IMR-90 (cell line): ENCODE measurements around the gene ERAP2. TPM values are rescaled to one million over a fixed set of nuclear protein-coding genes. Genes with fewer than 3 reads are reported as not detected.
A peak's percentile ranks its signal among the peaks of the same experiment; 100 is the strongest.

Source experiments
- ATAC-seq: fragments of 200-7000 bp; cut with Tn5 transposase; 2 replicates; pipeline ENCODE4 v1.9.1; 2020; ENCODE audit warnings: low read depth, mild to moderate bottlenecking, moderate library complexity
- BruUV-seq: library from RNA; stranded (reverse); fragments of 400-500 nt; replicated peaks from 2 replicates; lab custom pipeline; 2021; lab: Mats Ljungman, UMichigan
- CTCF ChIA-PET: fragments of 300-600 bp; formaldehyde crosslinking; extraction: SDS; loops from one replicate; lab custom pipeline; 2021; ENCODE audit warnings: antibody characterized with exemption; lab: Yijun Ruan, JAX
- POLR2A ChIA-PET: fragments of 300-600 bp; sonication (Branson Sonifier 250); formaldehyde crosslinking; loops from one replicate; lab custom pipeline; 2022; ENCODE audit warnings: antibody characterized with exemption; ENCODE audit not compliant: unreplicated experiment; lab: Charles Lee
- DNase-seq: peaks from one replicate; pipeline ENCODE4 v3.0.0; 2013
- H2AFZ ChIP-seq: replicated peaks from 2 replicates; pipeline ENCODE3; 2013; ENCODE audit warnings: low read length, mild to moderate bottlenecking; ENCODE audit not compliant: poor library complexity
- H2AK5ac ChIP-seq: 2 replicates; pipeline ENCODE4 v1.6.1; 2013; ENCODE audit warnings: low read depth, low read length, inconsistent platforms
- H2AK9ac ChIP-seq: replicated peaks from 2 replicates; pipeline ENCODE3; 2013; ENCODE audit warnings: mild to moderate bottlenecking, low read depth, low read length, moderate library complexity; ENCODE audit not compliant: poor library complexity
- H2BK120ac ChIP-seq: 2 replicates; pipeline ENCODE4 v1.6.1; 2013; ENCODE audit warnings: low read depth, low read length, inconsistent platforms
- H2BK15ac ChIP-seq: 3 replicates; pipeline ENCODE4 v1.6.1; 2013; ENCODE audit warnings: low read depth, low read length, inconsistent platforms
- H2BK20ac ChIP-seq: 2 replicates; pipeline ENCODE4 v1.6.1; 2013; ENCODE audit warnings: low read depth, mild to moderate bottlenecking, inconsistent platforms, low read length, moderate library complexity
- H2BK5ac ChIP-seq: 2 replicates; pipeline ENCODE4 v1.6.1; 2013; ENCODE audit warnings: mild to moderate bottlenecking, low read depth, low read length, inconsistent platforms; ENCODE audit not compliant: poor library complexity, severe bottlenecking
- H3K14ac ChIP-seq: replicated peaks from 2 replicates; pipeline ENCODE4 v1.6.1; 2013; ENCODE audit warnings: low read depth, low read length, inconsistent platforms
- H3K18ac ChIP-seq: 2 replicates; pipeline ENCODE4 v1.6.1; 2013; ENCODE audit warnings: low read depth, low read length, control low read depth
- H3K23ac ChIP-seq: 2 replicates; pipeline ENCODE4 v1.6.1; 2013; ENCODE audit warnings: low read depth, low read length, inconsistent platforms
- H3K27ac ChIP-seq: 2 replicates; pipeline ENCODE4 v1.5.1; 2013; ENCODE audit warnings: mild to moderate bottlenecking, control low read depth, low read length; ENCODE audit not compliant: insufficient read depth
- H3K27me3 ChIP-seq: 2 replicates; pipeline ENCODE4 v1.6.1; 2013; ENCODE audit warnings: low read length; ENCODE audit not compliant: control insufficient read depth, insufficient read depth
- H3K36me3 ChIP-seq: 2 replicates; pipeline ENCODE4 v1.6.1; 2013; ENCODE audit warnings: low read length, mixed read lengths; ENCODE audit not compliant: control insufficient read depth, insufficient read depth
- H3K4ac ChIP-seq: 2 replicates; pipeline ENCODE4 v1.6.1; 2013; ENCODE audit warnings: low read depth, low read length, inconsistent platforms
- H3K4me1 ChIP-seq: 2 replicates; pipeline ENCODE4 v1.6.1; 2013; ENCODE audit warnings: low read length, mixed read lengths; ENCODE audit not compliant: control insufficient read depth, insufficient read depth
- H3K4me2 ChIP-seq: 2 replicates; pipeline ENCODE4 v1.6.1; 2013; ENCODE audit warnings: low read depth, mild to moderate bottlenecking, control low read depth, low read length, moderate library complexity
- H3K4me3 ChIP-seq: 2 replicates; pipeline ENCODE4 v1.5.1; 2013; ENCODE audit warnings: low read depth, mild to moderate bottlenecking, control low read depth, low read length, moderate library complexity; ENCODE audit not compliant: insufficient read depth
- H3K56ac ChIP-seq: 2 replicates; pipeline ENCODE4 v1.6.1; 2013; ENCODE audit warnings: low read length, inconsistent platforms; ENCODE audit not compliant: insufficient read depth; ENCODE audit errors: extremely low read depth
- H3K79me1 ChIP-seq, 2 experiments: 2 replicates each; pipeline ENCODE4 v1.6.1; 2013; ENCODE audit warnings: low read length in 2 of 2, inconsistent platforms in 1 of 2, low read depth in 1 of 2
- H3K9ac ChIP-seq: 2 replicates; pipeline ENCODE4 v1.6.1; 2013; ENCODE audit warnings: low read depth, low read length, control low read depth
- H3K9me1 ChIP-seq: 2 replicates; pipeline ENCODE4 v1.6.1; 2013; ENCODE audit warnings: low read length, inconsistent platforms; ENCODE audit not compliant: insufficient read depth
- H3K9me3 ChIP-seq: 2 replicates; pipeline ENCODE4 v1.6.1; 2013; ENCODE audit warnings: low read length; ENCODE audit not compliant: control insufficient read depth, insufficient read depth
- H4K20me1 ChIP-seq: 2 replicates; pipeline ENCODE4 v1.6.1; 2013; ENCODE audit warnings: low read length, inconsistent platforms; ENCODE audit not compliant: insufficient read depth
- H4K5ac ChIP-seq: 2 replicates; pipeline ENCODE4 v1.6.1; 2013; ENCODE audit warnings: mild to moderate bottlenecking, low read depth, low read length, control low read depth
- H4K8ac ChIP-seq, 2 experiments: 2 replicates each; pipeline ENCODE4 v1.6.1; 2013; ENCODE audit warnings: low read depth in 2 of 2, low read length in 2 of 2, control low read depth in 1 of 2, inconsistent platforms in 1 of 2
- H4K91ac ChIP-seq: 2 replicates; pipeline ENCODE4 v1.6.1; 2013; ENCODE audit warnings: low read depth, low read length, inconsistent platforms; ENCODE audit not compliant: insufficient read depth
- BHLHE40 ChIP-seq: fragments of 150-350 bp; IDR thresholded peaks from 2 replicates; pipeline ENCODE4 v1.6.1; 2016; ENCODE audit warnings: mild to moderate bottlenecking, low read depth, low read length
- CEBPB ChIP-seq: IDR thresholded peaks from 2 replicates; pipeline ENCODE4 v1.6.1; 2012; ENCODE audit warnings: low read depth, low read length, improper control_type of control experiment
- CHD1 ChIP-seq: IDR thresholded peaks from 2 replicates; pipeline ENCODE4 v1.6.1; 2012; ENCODE audit warnings: low read depth, low read length, improper control_type of control experiment
- ELK1 ChIP-seq: fragments of 150-350 bp; IDR thresholded peaks from 2 replicates; pipeline ENCODE4 v1.6.1; 2016; ENCODE audit warnings: low read depth, mild to moderate bottlenecking, low read length, moderate library complexity, borderline replicate concordance
- MAZ ChIP-seq: IDR thresholded peaks from 2 replicates; pipeline ENCODE4 v1.6.1; 2012; ENCODE audit warnings: low read depth, mild to moderate bottlenecking, low read length, improper control_type of control experiment, moderate library complexity, borderline replicate concordance
- RAD21 ChIP-seq: IDR thresholded peaks from 2 replicates; pipeline ENCODE4 v1.6.1; 2012; ENCODE audit warnings: low read length, improper control_type of control experiment
- SMC3 ChIP-seq: fragments of 150-350 bp; IDR thresholded peaks from 2 replicates; pipeline ENCODE4 v1.6.1; 2016; ENCODE audit warnings: low read depth, mild to moderate bottlenecking, antibody characterized with exemption, low read length, moderate library complexity
- WGBS, 2 experiments: methylation state at CpG; one replicate each; pipeline versions ENCODE4 v1.1.5 to v1.1.7; 2013; ENCODE audit warnings: missing lambda C conversion rate in 2 of 2; ENCODE audit not compliant: insufficient read length in 1 of 2; ENCODE audit errors: extremely low coverage in 2 of 2; 5-methylcytosine and 5-hydroxymethylcytosine counted together
- dilution Hi-C: fragments of 300-500 bp; cut with HindIII; formaldehyde crosslinking; loops from one replicate; pipeline ENCODE4 v1.14.3; 2018; ENCODE audit warnings: low sequenced_read_pairs; ENCODE audit not compliant: unreplicated experiment
- in situ Hi-C: fragments of 300-500 bp; cut with MboI; formaldehyde crosslinking; loops from 3 replicates; pipeline ENCODE4 v1.14.3; 2019; ENCODE audit warnings: low sequenced_read_pairs, inconsistent platforms, mixed read lengths
- intact Hi-C: fragments of 100-400 bp; cut with micrococcal nuclease; formaldehyde crosslinking; loops from 2 replicates; pipeline ENCODE4 v1.10.0; 2022
- polyA plus RNA-seq, 3 experiments: library from polyadenylated mRNA; depleted of rRNA; stranded (reverse); fragments of >200 nt; gene quantifications; 2 replicates each; pipeline ENCODE4 v1.2.3, GENCODE V29; 2012; ENCODE audit warnings: low replicate concordance in 1 of 3
- total RNA-seq: library from RNA; depleted of rRNA; stranded (reverse); fragments of >200 nt; gene quantifications from 2 replicates; pipeline ENCODE4 v1.2.3, GENCODE V29; 2012

ERAP2 gene
- total and polyA plus RNA-seq, 2 of the 4 experiments (the other 2 are of a cell fraction) = 10.6 to 21.3 TPM

GRCh38 chr5:96880444-96881164, 4.3 kb downstream of the ERAP2 start:
- peak overlapping the region; percentile 18 to 64 for H4K8ac ChIP-seq
- no peak overlapping the region for H3K4me3 ChIP-seq
- CTCF ChIA-PET = interaction anchor here (1.3 kb wide), 1 partner anchor 12 kb away, joined by 7 read pairs; no protein-coding TSS in a partner anchor
- H3K4me1 ChIP-seq = peaks cover 5% of the 10 kb centered on the region
- 100% methylated on average over 3 of the region's 4 CpGs; no CpG with 5 or more reads in 1 of the 2 experiments for WGBS, 2 experiments
- H2BK120ac ChIP-seq = peak overlapping the region; percentile 17; the same call in 1 of the 2 replicates
- DNase-seq = peak; percentile 87
- no peaks in the 10 kb centered on the region for H4K20me1 ChIP-seq
- H2AFZ ChIP-seq = no peak overlapping the region
- peak overlapping the region; percentile 54; the same call in 1 of the 2 replicates for H2AK5ac ChIP-seq
- H4K5ac ChIP-seq = no peak overlapping the region
- TF ChIP-seq CEBPB (0 out of 2 replicates have a peak, but pooled peaks have one; percentile 11), CHD1 (no peak), SMC3 (no peak), MAZ (no peak), ELK1 (no peak), RAD21 (no peak), BHLHE40 (no peak)
- no peak overlapping the region for H2AK9ac ChIP-seq
- H3K4me2 ChIP-seq = no peak overlapping the region
- no peak overlapping the region for H3K27ac ChIP-seq
- ATAC-seq = peak; percentile 35; the same call in 1 of the 2 replicates
- peaks cover 0 to 24% of the 10 kb centered on the region in 2 experiments; a peak in 2 of 4 replicates for H3K79me1 ChIP-seq
- H3K18ac ChIP-seq = no peak overlapping the region
- H2BK15ac ChIP-seq = peak overlapping the region; percentile 29; the same call in 1 of the 3 replicates
- peak overlapping the region; percentile 3 for H2BK5ac ChIP-seq
- POLR2A ChIA-PET = no interaction called here
- dilution Hi-C loops (loop anchor here (25.0 kb wide), 1 partner anchor 282 kb away; no protein-coding TSS in a partner anchor), intact Hi-C loops (no loop called here), in situ Hi-C loops (no loop called here)
- peak overlapping the region; percentile 43; the same call in 1 of the 2 replicates for H3K14ac ChIP-seq
- peaks cover 10% of the 10 kb centered on the region for H3K9me1 ChIP-seq
- H3K23ac ChIP-seq = no peak overlapping the region
- H3K36me3 ChIP-seq = peaks cover 2% of the 10 kb centered on the region; the same call in 1 of the 2 replicates
- peak overlapping the region; percentile 53; the same call in 1 of the 2 replicates for H2BK20ac ChIP-seq
- H3K9me3 ChIP-seq = no peaks in the 10 kb centered on the region
- 0 out of 2 replicates have a peak overlapping the region, but pooled peaks have one; percentile 28 for H3K4ac ChIP-seq
- no peak overlapping the region for H3K56ac ChIP-seq
- H4K91ac ChIP-seq = no peak overlapping the region
- H3K9ac ChIP-seq = no peak overlapping the region
- H3K27me3 ChIP-seq = no peaks in the 10 kb centered on the region
- BruUV-seq = no TSS peak
